Mesenchymal stem cell (in vitro differentiated cells and primary cell): ENCODE measurements around the gene UBAC2. TPM values are rescaled to one million over a fixed set of nuclear protein-coding genes. Genes with fewer than 3 reads are reported as not detected.
A peak's percentile ranks its signal among the peaks of the same experiment; 100 is the strongest.

Source experiments
- DNase-seq: peaks from one replicate; pipeline ENCODE4 v3.0.0-alpha.2; 2013
- H2AFZ ChIP-seq: one replicate; pipeline ENCODE4 v1.6.1; 2013; ENCODE audit warnings: low read depth, mild to moderate bottlenecking, control low read depth, inconsistent platforms, low read length, moderate library complexity
- H2AK5ac ChIP-seq: 2 replicates; pipeline ENCODE4 v1.6.1; 2013; ENCODE audit warnings: low read length, moderate library complexity, mild to moderate bottlenecking, inconsistent platforms; ENCODE audit not compliant: severe bottlenecking
- H2BK120ac ChIP-seq: one replicate; pipeline ENCODE4 v1.6.1; 2013; ENCODE audit warnings: low read depth, mild to moderate bottlenecking, inconsistent platforms, low read length, moderate library complexity
- H2BK12ac ChIP-seq, 2 experiments: one replicate each; pipeline ENCODE4 v1.6.1; 2013; ENCODE audit warnings: inconsistent platforms in 2 of 2, low read length in 2 of 2, mild to moderate bottlenecking in 2 of 2, moderate library complexity in 2 of 2, control low read depth in 1 of 2
- H2BK15ac ChIP-seq: one replicate; pipeline ENCODE4 v1.6.1; 2013; ENCODE audit warnings: mild to moderate bottlenecking, low read depth, inconsistent platforms; ENCODE audit not compliant: poor library complexity, severe bottlenecking
- H2BK5ac ChIP-seq: 2 replicates; pipeline ENCODE4 v1.6.1; 2013; ENCODE audit warnings: low read depth, mild to moderate bottlenecking, low read length, control low read depth, inconsistent platforms; ENCODE audit not compliant: poor library complexity, severe bottlenecking
- H3K14ac ChIP-seq, 2 experiments: one replicate each; pipeline ENCODE4 v1.6.1; 2013; ENCODE audit warnings: inconsistent platforms in 2 of 2, low read length in 2 of 2, control low read depth in 1 of 2, mild to moderate bottlenecking in 1 of 2, moderate library complexity in 1 of 2
- H3K18ac ChIP-seq, 2 experiments: one replicate each; pipeline ENCODE4 v1.6.1; 2013; ENCODE audit warnings: inconsistent platforms in 2 of 2, low read length in 2 of 2, control low read depth in 1 of 2, low read depth in 1 of 2, mild to moderate bottlenecking in 1 of 2
- H3K23ac ChIP-seq, 2 experiments: one replicate each; pipeline ENCODE4 v1.6.1; 2013; ENCODE audit warnings: inconsistent platforms in 2 of 2, low read length in 2 of 2, mild to moderate bottlenecking in 2 of 2, moderate library complexity in 2 of 2, control low read depth in 1 of 2
- H3K27ac ChIP-seq: 2 replicates; pipeline ENCODE4 v1.5.1; 2013; ENCODE audit warnings: mild to moderate bottlenecking, moderate library complexity, low read length, control low read depth, inconsistent platforms; ENCODE audit not compliant: poor library complexity, severe bottlenecking
- H3K27me3 ChIP-seq, 2 experiments: 2 replicates each; pipeline versions ENCODE4 v1.6.1 to v1.7.0; 2013; ENCODE audit warnings: low read length in 2 of 2, mild to moderate bottlenecking in 2 of 2, moderate library complexity in 2 of 2, control low read depth in 1 of 2, inconsistent platforms in 1 of 2; ENCODE audit not compliant: control insufficient read depth in 1 of 2, insufficient read depth in 1 of 2
- H3K36me3 ChIP-seq, 2 experiments: 2 replicates each; pipeline versions ENCODE4 v1.6.1 to v1.7.0; 2013; ENCODE audit warnings: low read length in 2 of 2, control low read depth in 1 of 2, inconsistent platforms in 1 of 2, low read depth in 1 of 2, mild to moderate bottlenecking in 1 of 2; ENCODE audit not compliant: insufficient read depth in 2 of 2, control insufficient read depth in 1 of 2
- H3K4ac ChIP-seq, 2 experiments: one replicate each; pipeline ENCODE4 v1.6.1; 2013; ENCODE audit warnings: inconsistent platforms in 2 of 2, low read length in 2 of 2, mild to moderate bottlenecking in 2 of 2, moderate library complexity in 2 of 2, control low read depth in 1 of 2, low read depth in 1 of 2
- H3K4me1 ChIP-seq: 2 replicates; pipeline ENCODE4 v1.6.1; 2013; ENCODE audit warnings: low read depth, low read length, control low read depth; ENCODE audit not compliant: control insufficient read depth, insufficient read depth
- H3K4me2 ChIP-seq: 2 replicates; pipeline ENCODE4 v1.6.1; 2013; ENCODE audit warnings: low read length, mild to moderate bottlenecking, inconsistent platforms; ENCODE audit not compliant: poor library complexity, severe bottlenecking
- H3K4me3 ChIP-seq, 2 experiments: 2 replicates each; pipeline versions ENCODE4 v1.5.1 to v1.7.0; 2013; ENCODE audit warnings: low read length in 2 of 2, mild to moderate bottlenecking in 2 of 2, control low read depth in 1 of 2, low read depth in 1 of 2; ENCODE audit not compliant: insufficient read depth in 1 of 2
- H3K79me1 ChIP-seq: replicated peaks from 2 replicates; pipeline ENCODE4 v1.6.1; 2013; ENCODE audit warnings: mild to moderate bottlenecking, control low read depth, low read length, inconsistent platforms; ENCODE audit not compliant: poor library complexity, severe bottlenecking
- H3K9ac ChIP-seq: 2 replicates; pipeline ENCODE4 v1.7.0; 2013; ENCODE audit warnings: mild to moderate bottlenecking, low read length, moderate library complexity
- H3K9me3 ChIP-seq: 2 replicates; pipeline ENCODE4 v1.7.0; 2013; ENCODE audit warnings: mild to moderate bottlenecking, low read length; ENCODE audit not compliant: control insufficient read depth
- H4K8ac ChIP-seq: one replicate; pipeline ENCODE4 v1.6.1; 2013; ENCODE audit warnings: inconsistent platforms, mild to moderate bottlenecking, low read length, moderate library complexity
- H4K91ac ChIP-seq: one replicate; pipeline ENCODE4 v1.6.1; 2013; ENCODE audit warnings: mild to moderate bottlenecking, low read length, inconsistent platforms
- WGBS: methylation state at CpG from one replicate; pipeline ENCODE4 v1.1.7; 2013; ENCODE audit warnings: mixed read lengths; 5-methylcytosine and 5-hydroxymethylcytosine counted together
- small RNA-seq: library from polyadenylated mRNA; stranded (forward); fragments of <200 nt; extraction: miRNeasy Mini kit (QIAGEN cat#:217004); gene quantifications from one replicate; pipeline ENCODE3, GENCODE V24; 2013; ENCODE audit warnings: low read depth

Gene UBAC2

GRCh38 chr13:99434258-99434788, 233.7 kb downstream of the UBAC2 start:
- H2BK120ac ChIP-seq: no peak overlapping the region
- H2BK5ac ChIP-seq: no peak overlapping the region
- H3K27ac ChIP-seq: no peak overlapping the region
- no peak overlapping the region for H3K9ac ChIP-seq
- H3K23ac ChIP-seq: no peak overlapping the region
- H3K14ac ChIP-seq: no peak overlapping the region
- H3K36me3 ChIP-seq: no peaks in the 10 kb centered on the region
- no peak overlapping the region for H2BK15ac ChIP-seq
- no peak overlapping the region for H3K18ac ChIP-seq
- no peak overlapping the region for H2BK12ac ChIP-seq
- peaks cover 9 to 10% of the 10 kb centered on the region in 2 experiments for H3K27me3 ChIP-seq
- no peaks in the 10 kb centered on the region for H3K9me3 ChIP-seq
- no peak overlapping the region for H4K91ac ChIP-seq
- H3K4me3 ChIP-seq: no peak overlapping the region
- peak; percentile 22 for DNase-seq
- no peak overlapping the region for H2AK5ac ChIP-seq
- no peak overlapping the region for H4K8ac ChIP-seq
- H3K4me1 ChIP-seq: peaks cover 10% of the 10 kb centered on the region
- H3K79me1 ChIP-seq: no peaks in the 10 kb centered on the region
- H2AFZ ChIP-seq: no peak overlapping the region
- WGBS: 69% methylated on average over 17 of the region's 17 CpGs
- no peak overlapping the region for H3K4ac ChIP-seq
- no peak overlapping the region for H3K4me2 ChIP-seq

GRCh38 chr13:99435116-99435515, 234.5 kb downstream of the UBAC2 start:
- Histone ChIP-seq H3K36me3 (no peaks in the 10 kb centered on the region), H3K14ac (no peak overlapping the region), H3K18ac (no peak overlapping the region), H3K4ac (no peak overlapping the region), H3K23ac (no peak overlapping the region), H3K27me3 (peaks cover 17 to 18% of the 10 kb centered on the region in 2 experiments), H3K9me3 (no peaks in the 10 kb centered on the region), H2BK5ac (no peak overlapping the region), H2AK5ac (no peak overlapping the region), H2BK12ac (no peak overlapping the region), H4K91ac (no peak overlapping the region), H3K9ac (no peak overlapping the region), H3K4me3 (no peak overlapping the region), H2AFZ (no peak overlapping the region), H3K27ac (no peak overlapping the region), H3K79me1 (no peaks in the 10 kb centered on the region), H4K8ac (no peak overlapping the region), H2BK120ac (no peak overlapping the region), H3K4me2 (no peak overlapping the region), H3K4me1 (peaks cover 10% of the 10 kb centered on the region), H2BK15ac (no peak overlapping the region)
- WGBS: 83% methylated on average over 6 of the region's 6 CpGs
- no peak for DNase-seq

GRCh38 chr13:99435998-99436397, 235.3 kb downstream of the UBAC2 start:
- Histone ChIP-seq H4K8ac (no peak overlapping the region), H3K4ac (no peak overlapping the region), H2AFZ (no peak overlapping the region), H3K36me3 (no peaks in the 10 kb centered on the region), H3K4me3 (no peak overlapping the region), H2BK5ac (no peak overlapping the region), H3K27me3 (peaks cover 18 to 24% of the 10 kb centered on the region in 2 experiments), H2BK120ac (no peak overlapping the region), H2BK15ac (no peak overlapping the region), H4K91ac (no peak overlapping the region), H3K9ac (no peak overlapping the region), H2AK5ac (no peak overlapping the region), H3K23ac (no peak overlapping the region), H3K27ac (no peak overlapping the region), H3K4me2 (no peak overlapping the region), H3K18ac (no peak overlapping the region), H2BK12ac (no peak overlapping the region), H3K4me1 (peaks cover 10% of the 10 kb centered on the region), H3K79me1 (no peaks in the 10 kb centered on the region), H3K14ac (no peak overlapping the region), H3K9me3 (no peaks in the 10 kb centered on the region)
- no peak for DNase-seq
- WGBS: 63% methylated on average over 3 of the region's 3 CpGs

Small RNAs within 50 kb of the gene (small RNA-seq; reads per million reads assigned to genes)
- gene MIR623: not detected
- gene RN7SKP9: 3.7 reads per million, percentile 34 among the genes with 10 or more reads in this experiment
